Bronchial epithelial cell (primary cell): ENCODE results near the gene TMEM242. TPM values are rescaled to one million over a fixed set of nuclear protein-coding genes. Genes with fewer than 3 reads are reported as not detected.

Experiments
- DNase-seq: peaks from one replicate; pipeline ENCODE4 v3.0.0-alpha.2; 2010; ENCODE audit warnings: low read depth
- FAIRE-seq: peaks from 2 replicates; lab custom pipeline; 2011; peaks lifted over from hg19 to GRCh38; lab: Jason Lieb, UNC
- H3K27me3 ChIP-seq: 2 replicates; pipeline ENCODE4 v1.5.1; 2011; ENCODE audit warnings: low read length; ENCODE audit not compliant: control insufficient read depth, insufficient read depth
- H3K36me3 ChIP-seq: 2 replicates; pipeline ENCODE4 v1.5.1; 2011; ENCODE audit warnings: low read length; ENCODE audit not compliant: control insufficient read depth, insufficient read depth
- H3K4me3 ChIP-seq: 2 replicates; pipeline ENCODE4 v1.5.1; 2011; ENCODE audit warnings: mild to moderate bottlenecking, low read depth, low read length, control low read depth
- total RNA-seq: library from RNA; depleted of rRNA; stranded (reverse); fragments of >200 nt; gene quantifications from 2 replicates; pipeline ENCODE4 v1.2.1, GENCODE V29; 2014
- TF ChIP-seq, protein P1 (sequence below): IDR thresholded peaks from 2 replicates; pipeline ENCODE4 v1.5.1; 2011; ENCODE audit warnings: mild to moderate bottlenecking, moderate library complexity, low read length, control low read depth, inconsistent platforms; ENCODE audit not compliant: insufficient read depth, severe bottlenecking

Gene TMEM242
- total RNA-seq, 1 donor from 2014 or later = 7.1 TPM

DNA sequence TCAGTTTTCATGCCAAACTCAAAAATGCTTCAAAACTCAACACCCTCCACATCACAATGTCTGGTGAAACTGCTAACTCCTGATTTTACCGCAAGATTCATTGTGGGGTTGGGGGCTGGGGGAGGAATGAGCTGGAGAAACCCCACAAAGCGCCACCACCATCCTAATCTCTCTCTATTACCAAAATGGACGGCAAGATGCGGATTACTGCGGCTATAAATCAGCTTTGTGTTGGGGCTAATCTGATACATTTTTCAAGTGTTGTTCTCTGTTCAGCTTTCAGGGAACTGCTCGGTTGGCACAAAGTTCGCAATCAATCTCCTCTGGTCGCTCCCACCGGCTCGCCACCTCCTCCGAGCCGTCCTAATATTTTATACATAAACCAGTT is 83.7 kb downstream of the TMEM242 start:
- Histone ChIP-seq H3K4me3 (no peak overlapping the region), H3K27me3 (peaks cover 21% of the 10 kb centered on the region), H3K36me3 (no peaks in the 10 kb centered on the region)
- FAIRE-seq = no peak
- TF ChIP-seq, protein P1, sequence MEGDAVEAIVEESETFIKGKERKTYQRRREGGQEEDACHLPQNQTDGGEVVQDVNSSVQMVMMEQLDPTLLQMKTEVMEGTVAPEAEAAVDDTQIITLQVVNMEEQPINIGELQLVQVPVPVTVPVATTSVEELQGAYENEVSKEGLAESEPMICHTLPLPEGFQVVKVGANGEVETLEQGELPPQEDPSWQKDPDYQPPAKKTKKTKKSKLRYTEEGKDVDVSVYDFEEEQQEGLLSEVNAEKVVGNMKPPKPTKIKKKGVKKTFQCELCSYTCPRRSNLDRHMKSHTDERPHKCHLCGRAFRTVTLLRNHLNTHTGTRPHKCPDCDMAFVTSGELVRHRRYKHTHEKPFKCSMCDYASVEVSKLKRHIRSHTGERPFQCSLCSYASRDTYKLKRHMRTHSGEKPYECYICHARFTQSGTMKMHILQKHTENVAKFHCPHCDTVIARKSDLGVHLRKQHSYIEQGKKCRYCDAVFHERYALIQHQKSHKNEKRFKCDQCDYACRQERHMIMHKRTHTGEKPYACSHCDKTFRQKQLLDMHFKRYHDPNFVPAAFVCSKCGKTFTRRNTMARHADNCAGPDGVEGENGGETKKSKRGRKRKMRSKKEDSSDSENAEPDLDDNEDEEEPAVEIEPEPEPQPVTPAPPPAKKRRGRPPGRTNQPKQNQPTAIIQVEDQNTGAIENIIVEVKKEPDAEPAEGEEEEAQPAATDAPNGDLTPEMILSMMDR = no peak
- no peak for DNase-seq

Other genes starting within 250 kb of the TMEM242 start
- gene ZDHHC14, start 57.7 kb upstream of the TMEM242 start, total RNA-seq = 1.8 TPM in 2 replicates